Smooth muscle cell (in vitro differentiated cells): Measurements from ENCODE around the gene WNK2. TPM values are rescaled to one million over a fixed set of nuclear protein-coding genes. Genes with fewer than 3 reads are reported as not detected.

Experiments used
- DNase-seq: peaks from one replicate; lab custom pipeline; 2025; ENCODE audit not compliant: unreplicated experiment; lab: John Stamatoyannopoulos, UW
- H2AFZ ChIP-seq: fragments of 200-600 bp; sonication (generic); 2 replicates; pipeline ENCODE4 v1.6.0; 2016; ENCODE audit warnings: antibody characterized with exemption, low read depth, mild to moderate bottlenecking
- H3F3A ChIP-seq: fragments of 200-600 bp; sonication (generic); 2 replicates; pipeline ENCODE4 v1.6.0; 2017; ENCODE audit warnings: antibody characterized with exemption, low read depth
- H3K27ac ChIP-seq: fragments of 200-600 bp; sonication (generic); 2 replicates; pipeline ENCODE4 v1.5.1; 2016; ENCODE audit warnings: low read depth, mild to moderate bottlenecking
- H3K27me3 ChIP-seq: fragments of 200-600 bp; sonication (generic); 2 replicates; pipeline ENCODE4 v1.6.1; 2016; ENCODE audit warnings: low read depth, mild to moderate bottlenecking
- H3K36me3 ChIP-seq: fragments of 200-600 bp; sonication (generic); 2 replicates; pipeline ENCODE4 v1.5.1; 2016; ENCODE audit warnings: low read depth
- H3K4me1 ChIP-seq: fragments of 200-600 bp; sonication (generic); 2 replicates; pipeline ENCODE4 v1.5.1; 2016; ENCODE audit warnings: low read depth
- H3K4me2 ChIP-seq: fragments of 200-600 bp; sonication (generic); 2 replicates; pipeline ENCODE4 v1.6.0; 2016; ENCODE audit warnings: mild to moderate bottlenecking
- H3K4me3 ChIP-seq: fragments of 200-600 bp; sonication (generic); 2 replicates; pipeline ENCODE4 v1.5.1; 2016; ENCODE audit warnings: mild to moderate bottlenecking
- H3K79me2 ChIP-seq: fragments of 200-600 bp; sonication (generic); 2 replicates; pipeline ENCODE4 v1.6.0; 2016; ENCODE audit warnings: low read depth, mild to moderate bottlenecking
- H3K9ac ChIP-seq: fragments of 200-600 bp; sonication (generic); 2 replicates; pipeline ENCODE4 v1.6.0; 2016; ENCODE audit warnings: low read depth
- H3K9me3 ChIP-seq: fragments of 200-600 bp; sonication (generic); replicated peaks from 2 replicates; pipeline ENCODE4 v1.5.1; 2016; ENCODE audit warnings: low read depth
- H4K20me1 ChIP-seq: fragments of 200-600 bp; sonication (generic); 2 replicates; pipeline ENCODE4 v1.6.0; 2016; ENCODE audit warnings: low read depth
- WGBS: methylation state at CpG from one replicate; pipeline ENCODE4 v1.1.7; 2016; ENCODE audit warnings: low lambda C conversion rate; 5-methylcytosine and 5-hydroxymethylcytosine counted together
- polyA plus RNA-seq: library from polyadenylated mRNA; unstranded; fragments of >200 nt; fragmentation: Nextera tagmentation; extraction: Ambion mirVana; gene quantifications from 2 replicates; pipeline ENCODE4 v1.2.1, GENCODE V29; 2016
- total RNA-seq: library from RNA; depleted of rRNA; stranded (reverse); fragments of >200 nt; gene quantifications from 2 replicates; pipeline ENCODE4 v1.2.3, GENCODE V29; 2014
- TF ChIP-seq, protein P1 (sequence below): fragments of 200-600 bp; sonication (generic); IDR thresholded peaks from 2 replicates; pipeline ENCODE4 v1.5.1; 2017; ENCODE audit warnings: borderline replicate concordance, mild to moderate bottlenecking, antibody characterized with exemption; ENCODE audit not compliant: insufficient read depth, poor library complexity, severe bottlenecking

The WNK2 gene
- total and polyA plus RNA-seq, 2 experiments from 2014 or later, result 0.27 to 0.31 TPM

DNA sequence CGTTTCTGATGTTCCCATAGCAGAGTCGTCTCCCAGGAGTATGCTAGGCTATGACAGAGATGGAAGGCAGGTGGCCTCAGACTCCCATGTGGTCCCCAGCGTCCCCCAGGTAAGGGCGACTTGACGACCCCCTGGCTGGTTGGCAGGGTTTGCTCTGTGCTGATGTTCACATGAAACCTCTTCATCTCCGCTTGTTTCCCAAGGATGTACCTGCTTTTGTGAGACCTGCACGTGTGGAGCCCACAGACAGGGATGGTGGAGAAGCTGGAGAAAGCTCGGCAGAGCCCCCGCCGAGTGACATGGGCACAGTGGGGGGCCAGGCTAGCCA is 108.3 kb downstream of the WNK2 start:
- no peaks in the 10 kb centered on the region for H4K20me1 ChIP-seq
- H3F3A ChIP-seq, result no peaks in the 10 kb centered on the region
- TF ChIP-seq, protein P1, sequence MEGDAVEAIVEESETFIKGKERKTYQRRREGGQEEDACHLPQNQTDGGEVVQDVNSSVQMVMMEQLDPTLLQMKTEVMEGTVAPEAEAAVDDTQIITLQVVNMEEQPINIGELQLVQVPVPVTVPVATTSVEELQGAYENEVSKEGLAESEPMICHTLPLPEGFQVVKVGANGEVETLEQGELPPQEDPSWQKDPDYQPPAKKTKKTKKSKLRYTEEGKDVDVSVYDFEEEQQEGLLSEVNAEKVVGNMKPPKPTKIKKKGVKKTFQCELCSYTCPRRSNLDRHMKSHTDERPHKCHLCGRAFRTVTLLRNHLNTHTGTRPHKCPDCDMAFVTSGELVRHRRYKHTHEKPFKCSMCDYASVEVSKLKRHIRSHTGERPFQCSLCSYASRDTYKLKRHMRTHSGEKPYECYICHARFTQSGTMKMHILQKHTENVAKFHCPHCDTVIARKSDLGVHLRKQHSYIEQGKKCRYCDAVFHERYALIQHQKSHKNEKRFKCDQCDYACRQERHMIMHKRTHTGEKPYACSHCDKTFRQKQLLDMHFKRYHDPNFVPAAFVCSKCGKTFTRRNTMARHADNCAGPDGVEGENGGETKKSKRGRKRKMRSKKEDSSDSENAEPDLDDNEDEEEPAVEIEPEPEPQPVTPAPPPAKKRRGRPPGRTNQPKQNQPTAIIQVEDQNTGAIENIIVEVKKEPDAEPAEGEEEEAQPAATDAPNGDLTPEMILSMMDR, result no peak
- H3K4me3 ChIP-seq, result no peak overlapping the region
- no peaks in the 10 kb centered on the region for H3K36me3 ChIP-seq
- no peak overlapping the region for H3K9ac ChIP-seq
- H3K4me2 ChIP-seq, result no peak overlapping the region
- peaks cover 4% of the 10 kb centered on the region for H3K27me3 ChIP-seq
- WGBS, result 86% methylated on average over 10 of the region's 10 CpGs
- H3K27ac ChIP-seq, result no peak overlapping the region
- H3K9me3 ChIP-seq, result no peaks in the 10 kb centered on the region
- no peaks in the 10 kb centered on the region for H3K79me2 ChIP-seq
- no peak overlapping the region for H2AFZ ChIP-seq
- H3K4me1 ChIP-seq, result no peaks in the 10 kb centered on the region
- DNase-seq, result no peak

DNA sequence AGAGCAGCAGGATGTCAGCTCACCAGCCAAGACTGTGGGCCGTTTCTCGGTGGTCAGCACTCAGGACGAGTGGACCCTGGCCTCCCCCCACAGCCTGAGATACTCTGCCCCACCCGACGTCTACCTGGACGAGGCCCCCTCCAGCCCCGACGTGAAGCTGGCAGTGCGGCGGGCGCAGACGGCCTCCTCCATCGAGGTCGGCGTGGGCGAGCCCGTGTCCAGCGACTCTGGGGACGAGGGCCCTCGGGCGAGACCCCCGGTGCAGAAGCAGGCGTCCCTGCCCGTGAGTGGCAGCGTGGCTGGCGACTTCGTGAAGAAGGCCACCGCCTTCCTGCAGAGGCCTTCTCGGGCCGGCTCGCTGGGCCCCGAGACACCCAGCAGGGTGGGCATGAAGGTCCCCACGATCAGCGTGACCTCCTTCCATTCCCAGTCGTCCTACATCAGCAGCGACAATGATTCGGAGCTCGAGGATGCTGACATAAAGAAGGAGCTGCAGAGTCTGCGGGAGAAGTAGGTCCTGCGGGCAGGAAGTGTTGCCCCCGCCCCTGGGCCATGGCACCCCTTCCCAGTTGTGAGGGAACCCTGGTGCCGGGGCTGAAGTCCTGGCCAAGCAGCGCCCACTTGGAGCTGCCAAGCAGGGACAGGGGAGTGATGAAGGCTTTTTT is 108.9 kb downstream of the WNK2 start:
- TF ChIP-seq, protein P1, result no peak
- DNase-seq, result no peak
- no peak overlapping the region for H3K4me2 ChIP-seq

DNA sequence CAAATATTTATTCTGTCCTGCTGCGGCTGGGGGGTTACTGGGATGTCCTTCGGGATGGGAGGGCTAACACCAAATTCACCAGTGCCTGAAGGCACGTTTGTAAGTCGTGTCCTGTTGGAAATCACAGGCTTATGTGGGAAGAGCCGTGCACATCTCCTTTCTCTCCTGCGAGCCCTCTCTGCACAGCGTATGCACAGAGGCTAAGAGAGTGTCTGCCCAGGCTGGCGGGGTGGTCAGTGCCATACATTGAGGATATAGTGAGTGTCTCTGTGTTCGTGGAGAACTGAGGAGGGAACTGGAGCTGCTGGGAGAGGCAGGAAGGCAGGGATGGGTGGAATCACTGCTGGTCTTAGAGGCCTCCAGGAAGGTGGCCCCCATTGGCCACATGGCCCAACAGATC is 110.1 kb downstream of the WNK2 start:
- Histone ChIP-seq H3K27ac (no peak overlapping the region), H3K4me2 (no peak overlapping the region), H4K20me1 (no peaks in the 10 kb centered on the region), H3K4me3 (no peak overlapping the region), H3K9ac (no peak overlapping the region), H3K36me3 (no peaks in the 10 kb centered on the region), H3K27me3 (peaks cover 4% of the 10 kb centered on the region), H2AFZ (no peak overlapping the region), H3K4me1 (no peaks in the 10 kb centered on the region), H3F3A (no peaks in the 10 kb centered on the region), H3K9me3 (no peaks in the 10 kb centered on the region), H3K79me2 (no peaks in the 10 kb centered on the region)
- 90% methylated on average over 9 of the region's 9 CpGs for WGBS
- TF ChIP-seq, protein P1, result no peak
- DNase-seq, result no peak

More for the DNA sequence above, 108.9 kb downstream of the WNK2 start:
- Histone ChIP-seq H3F3A (no peaks in the 10 kb centered on the region), H3K4me1 (no peaks in the 10 kb centered on the region), H2AFZ (no peak overlapping the region), H3K4me3 (no peak overlapping the region), H4K20me1 (no peaks in the 10 kb centered on the region), H3K36me3 (no peaks in the 10 kb centered on the region), H3K9me3 (no peaks in the 10 kb centered on the region), H3K79me2 (no peaks in the 10 kb centered on the region), H3K27me3 (peaks cover 4% of the 10 kb centered on the region), H3K9ac (no peak overlapping the region), H3K27ac (no peak overlapping the region)
- 95% methylated on average over 43 of the region's 43 CpGs for WGBS

DNA sequence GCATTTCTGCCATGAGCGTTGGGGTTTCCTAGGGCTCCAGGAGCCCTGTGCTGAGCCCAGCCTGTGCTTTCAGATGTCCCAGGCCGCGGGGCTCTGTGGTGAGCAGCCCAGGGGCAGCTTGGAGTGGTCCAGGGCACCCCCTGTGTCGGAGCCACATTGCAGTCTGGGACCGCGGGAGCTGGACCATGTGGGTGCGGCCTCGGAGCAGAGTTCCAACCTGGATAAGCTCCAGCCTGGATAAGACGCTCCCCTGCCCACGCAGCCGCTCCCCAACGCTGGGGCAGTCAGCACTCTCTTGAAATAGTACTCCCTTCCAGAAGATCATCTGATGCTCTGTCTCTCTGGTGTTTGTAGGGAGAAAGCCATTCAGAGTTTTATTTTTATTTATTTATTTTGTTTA is 111.1 kb downstream of the WNK2 start:
- H3K9ac ChIP-seq, result no peak overlapping the region
- 87% methylated on average over 12 of the region's 12 CpGs for WGBS
- H3K27me3 ChIP-seq, result peaks cover 4% of the 10 kb centered on the region
- no peaks in the 10 kb centered on the region for H3K79me2 ChIP-seq
- no peak overlapping the region for H3K4me2 ChIP-seq
- no peaks in the 10 kb centered on the region for H3F3A ChIP-seq
- no peak overlapping the region for H3K27ac ChIP-seq
- no peaks in the 10 kb centered on the region for H4K20me1 ChIP-seq
- no peak overlapping the region for H3K4me3 ChIP-seq
- H3K4me1 ChIP-seq, result no peaks in the 10 kb centered on the region
- H2AFZ ChIP-seq, result no peak overlapping the region
- DNase-seq, result no peak
- no peaks in the 10 kb centered on the region for H3K9me3 ChIP-seq
- TF ChIP-seq, protein P1, result no peak
- H3K36me3 ChIP-seq, result no peaks in the 10 kb centered on the region
